AG04449 (cell line): ENCODE results near the gene ABCG1.

Source experiments
- CTCF ChIA-PET: fragments of 350-600 bp; formaldehyde crosslinking; extraction: SDS; loops from one replicate; lab custom pipeline; 2021; ENCODE audit warnings: antibody characterized with exemption; lab: Yijun Ruan, JAX
- POLR2A ChIA-PET: fragments of 400-600, 350-600 bp; formaldehyde crosslinking; extraction: SDS; loops from one replicate; lab custom pipeline; 2020; ENCODE audit warnings: antibody characterized with exemption, inconsistent platforms; lab: Yijun Ruan, JAX
- DNase-seq: peaks from one replicate; pipeline ENCODE4 v3.0.0-alpha.2; 2010; ENCODE audit warnings: low read depth, low spot score
- H3K4me3 ChIP-seq: 2 replicates; pipeline ENCODE4 v1.5.1; 2011; ENCODE audit warnings: low read depth, mild to moderate bottlenecking, control low read depth, low read length
- TF ChIP-seq, protein P1 (sequence below): IDR thresholded peaks from one replicate; pipeline ENCODE4 v1.5.1; 2011; ENCODE audit warnings: mild to moderate bottlenecking, moderate library complexity, low read length, control low read depth, inconsistent platforms; ENCODE audit not compliant: insufficient read depth; ENCODE audit errors: missing control alignments

Gene ABCG1

DNA sequence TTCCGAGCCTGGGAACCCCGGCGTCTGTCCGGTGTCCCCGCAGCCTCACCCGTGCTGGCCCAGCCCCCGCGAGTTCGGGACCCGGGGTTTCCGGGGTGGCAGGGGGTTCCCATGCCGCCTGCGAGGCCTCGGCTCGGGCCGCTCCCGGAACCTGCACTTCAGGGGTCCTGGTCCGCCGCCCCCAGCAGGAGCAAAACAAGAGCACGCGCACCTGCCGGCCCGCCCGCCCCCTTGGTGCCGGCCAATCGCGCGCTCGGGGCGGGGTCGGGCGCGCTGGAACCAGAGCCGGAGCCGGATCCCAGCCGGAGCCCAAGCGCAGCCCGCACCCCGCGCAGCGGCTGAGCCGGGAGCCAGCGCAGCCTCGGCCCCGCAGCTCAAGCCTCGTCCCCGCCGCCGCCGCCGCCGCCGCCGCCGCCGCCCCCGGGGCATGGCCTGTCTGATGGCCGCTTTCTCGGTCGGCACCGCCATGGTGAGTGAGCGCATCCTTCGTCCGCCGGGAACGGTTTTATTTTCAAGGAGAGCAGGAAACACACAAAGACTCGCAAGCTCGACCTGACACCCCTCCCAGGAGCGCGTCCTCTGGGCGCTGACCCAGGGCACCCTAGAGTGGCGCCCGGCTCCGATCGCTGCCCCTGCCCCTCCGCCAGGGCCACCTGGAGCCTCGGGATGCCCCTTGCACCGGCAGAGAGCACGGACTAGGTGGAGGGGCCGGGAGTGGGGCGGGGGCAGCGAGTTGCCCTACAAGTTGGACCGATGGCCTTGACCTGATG is at the start of gene ABCG1:
Gene ABCG1, plus strand, starts transcription at position 305 of the 770 bp plus-strand sequence. Its CDS starts 123 bp downstream, at position 428.
- TF ChIP-seq, protein P1, sequence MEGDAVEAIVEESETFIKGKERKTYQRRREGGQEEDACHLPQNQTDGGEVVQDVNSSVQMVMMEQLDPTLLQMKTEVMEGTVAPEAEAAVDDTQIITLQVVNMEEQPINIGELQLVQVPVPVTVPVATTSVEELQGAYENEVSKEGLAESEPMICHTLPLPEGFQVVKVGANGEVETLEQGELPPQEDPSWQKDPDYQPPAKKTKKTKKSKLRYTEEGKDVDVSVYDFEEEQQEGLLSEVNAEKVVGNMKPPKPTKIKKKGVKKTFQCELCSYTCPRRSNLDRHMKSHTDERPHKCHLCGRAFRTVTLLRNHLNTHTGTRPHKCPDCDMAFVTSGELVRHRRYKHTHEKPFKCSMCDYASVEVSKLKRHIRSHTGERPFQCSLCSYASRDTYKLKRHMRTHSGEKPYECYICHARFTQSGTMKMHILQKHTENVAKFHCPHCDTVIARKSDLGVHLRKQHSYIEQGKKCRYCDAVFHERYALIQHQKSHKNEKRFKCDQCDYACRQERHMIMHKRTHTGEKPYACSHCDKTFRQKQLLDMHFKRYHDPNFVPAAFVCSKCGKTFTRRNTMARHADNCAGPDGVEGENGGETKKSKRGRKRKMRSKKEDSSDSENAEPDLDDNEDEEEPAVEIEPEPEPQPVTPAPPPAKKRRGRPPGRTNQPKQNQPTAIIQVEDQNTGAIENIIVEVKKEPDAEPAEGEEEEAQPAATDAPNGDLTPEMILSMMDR: no peak
- H3K4me3 ChIP-seq: no peak within 1 kb of the TSS; the same call in 1 of the 2 replicates
- CTCF ChIA-PET: no interaction called here
- POLR2A ChIA-PET: no interaction called here
- no peak for DNase-seq

- DNase-seq: no peak
- H3K4me3 ChIP-seq: no peak overlapping the region
- TF ChIP-seq, protein P1: no peak
- ChIA-PET CTCF (no interaction called here), POLR2A (no interaction called here)
These were observed 49.2 kb upstream of the ABCG1 start for GRCh38 chr21:42169758-42170157.

DNA sequence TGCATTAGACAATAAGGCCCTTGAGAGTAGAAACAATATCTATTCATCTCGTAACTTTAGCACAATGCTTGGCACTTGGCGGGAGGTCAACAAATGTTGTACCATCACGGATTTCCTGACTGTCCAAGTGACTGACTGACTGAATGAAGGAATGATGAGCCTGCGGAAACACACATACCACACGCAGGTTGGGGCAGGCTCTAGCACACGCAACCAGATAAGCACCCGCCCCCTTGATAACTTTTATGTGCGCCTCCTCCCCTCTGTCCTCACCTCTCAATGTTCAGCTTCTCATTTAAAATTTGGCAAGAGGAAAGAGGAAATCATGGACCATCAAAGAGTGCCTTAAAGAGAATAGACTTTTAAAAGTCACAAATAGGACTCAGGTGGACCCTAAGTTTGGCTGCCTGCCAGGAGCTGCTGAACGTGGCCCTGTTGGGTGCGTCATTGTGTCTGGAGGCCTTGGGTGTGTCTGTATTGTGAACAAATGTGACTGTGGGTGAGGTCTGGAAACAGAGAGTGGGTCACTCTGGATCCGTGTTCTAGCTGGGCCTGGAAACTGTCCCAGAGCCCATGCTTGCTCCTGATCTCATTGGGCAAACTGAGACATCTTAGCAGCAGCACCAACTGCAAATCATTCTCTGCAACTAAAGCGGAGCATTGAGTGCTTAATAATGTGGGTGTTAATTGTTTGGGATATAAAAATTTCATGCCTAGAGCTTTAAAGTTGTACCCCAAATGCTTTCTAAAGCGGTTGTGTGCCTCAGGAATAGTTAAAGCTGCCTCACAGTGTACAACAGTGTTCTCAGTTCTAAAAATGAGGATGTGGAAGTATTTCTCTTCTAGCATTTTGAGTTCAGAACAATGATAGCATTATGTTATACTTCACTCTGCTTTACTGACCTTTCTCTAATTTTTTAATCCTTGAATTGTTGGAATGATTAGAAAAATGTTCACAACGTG is 47.6 kb upstream of the ABCG1 start:
- POLR2A ChIA-PET: no interaction called here
- TF ChIP-seq, protein P1: no peak
- no peak for DNase-seq
- no peak overlapping the region for H3K4me3 ChIP-seq
- CTCF ChIA-PET: no interaction called here

- CTCF ChIA-PET: no interaction called here
- DNase-seq: no peak
- H3K4me3 ChIP-seq: no peak overlapping the region
- TF ChIP-seq, protein P1: no peak
- POLR2A ChIA-PET: no interaction called here
These were observed 46.1 kb upstream of the ABCG1 start for GRCh38 chr21:42172596-42173483.

- CTCF ChIA-PET: no interaction called here
- no peak overlapping the region for H3K4me3 ChIP-seq
- DNase-seq: no peak
- TF ChIP-seq, protein P1: no peak
- POLR2A ChIA-PET: no interaction called here
These were observed 44.8 kb upstream of the ABCG1 start for GRCh38 chr21:42174173-42174572.
